Activated CD8-positive, alpha-beta memory T cell treated with anti-CD3 and anti-CD28 coated beads for 4 hours (primary cell): ENCODE data around the gene RAPGEF2.

Experiments
- DNase-seq, 2 donors: peaks; one replicate each; pipeline ENCODE4 v3.0.0-alpha.2; 2020; ENCODE audit warnings: low read depth in 2 of 2

The RAPGEF2 gene

GRCh38 chr4:159278399-159278798 lies 175.5 kb downstream of the RAPGEF2 start:
- DNase-seq, result no peak

GRCh38 chr4:159279084-159279483 lies 176.2 kb downstream of the RAPGEF2 start:
- DNase-seq, result no peak

- DNase-seq, result no peak
These were observed 177.7 kb downstream of the RAPGEF2 start for GRCh38 chr4:159280442-159281172.

GRCh38 chr4:159281771-159282170 lies 178.9 kb downstream of the RAPGEF2 start:
- DNase-seq, result no peak

- no peak for DNase-seq
These were observed 179.4 kb downstream of the RAPGEF2 start for GRCh38 chr4:159282329-159282728.

GRCh38 chr4:159282944-159283343 lies 180.1 kb downstream of the RAPGEF2 start:
- DNase-seq, result no peak

- DNase-seq, result no peak
These were observed 180.8 kb downstream of the RAPGEF2 start for GRCh38 chr4:159283696-159284095.

- no peak for DNase-seq
These were observed 181.2 kb downstream of the RAPGEF2 start for GRCh38 chr4:159284113-159284512.

GRCh38 chr4:159284733-159285132 lies 181.9 kb downstream of the RAPGEF2 start:
- DNase-seq, result no peak

GRCh38 chr4:159287767-159288166 lies 184.9 kb downstream of the RAPGEF2 start:
- DNase-seq, result no peak

GRCh38 chr4:159289682-159290081 lies 186.8 kb downstream of the RAPGEF2 start:
- DNase-seq, result no peak

GRCh38 chr4:159290321-159291030 lies 187.6 kb downstream of the RAPGEF2 start:
- no peak for DNase-seq

GRCh38 chr4:159291176-159291575 lies 188.3 kb downstream of the RAPGEF2 start:
- DNase-seq, result no peak

GRCh38 chr4:159292137-159292896 lies 189.4 kb downstream of the RAPGEF2 start:
- no peak for DNase-seq

- DNase-seq, result no peak
These were observed 191.1 kb downstream of the RAPGEF2 start for GRCh38 chr4:159293811-159294515.

- DNase-seq, result no peak
These were observed 193.2 kb downstream of the RAPGEF2 start for GRCh38 chr4:159296061-159296460.

- no peak for DNase-seq
These were observed 194.2 kb downstream of the RAPGEF2 start for GRCh38 chr4:159297091-159297490.

- DNase-seq, result no peak
These were observed 195.6 kb downstream of the RAPGEF2 start for GRCh38 chr4:159298502-159298901.

GRCh38 chr4:159303435-159303834 lies 200.6 kb downstream of the RAPGEF2 start:
- no peak for DNase-seq

- DNase-seq, result no peak
These were observed 202.2 kb downstream of the RAPGEF2 start for GRCh38 chr4:159305129-159305528.

GRCh38 chr4:159307929-159308328 lies 205.1 kb downstream of the RAPGEF2 start:
- no peak for DNase-seq
